ENCODE data around the gene MYBBP1A.

Gene MYBBP1A

GRCh38 chr17:4508207-4508606, 47.0 kb downstream of the MYBBP1A start:
- Mint-ChIP-seq H3K4me1 (peaks cover 36% of the 10 kb centered on the region), H3K27ac (ENCODE audit: low read depth) (peak overlapping the region; percentile 93), H3K27me3 (peaks cover 10% of the 10 kb centered on the region), H3K36me3 (ENCODE audit: insufficient read depth) (no peaks in the 10 kb centered on the region), H3K4me3 (no peak overlapping the region), H3K9me3 (no peaks in the 10 kb centered on the region)
- ATAC-seq (replicated peaks; ENCODE audit: extremely low read depth, poor library complexity, severe bottlenecking) (no peak), DNase-seq (ENCODE audit: low spot score in 2 of 2) (no peak)

GRCh38 chr17:4507361-4508111, 47.6 kb downstream of the MYBBP1A start:
- DNase-seq (ENCODE audit: low spot score in 2 of 2), result no peak
- Mint-ChIP-seq H3K4me1 (peaks cover 36% of the 10 kb centered on the region), H3K36me3 (ENCODE audit: insufficient read depth) (no peaks in the 10 kb centered on the region), H3K27ac (ENCODE audit: low read depth) (no peak overlapping the region), H3K9me3 (no peaks in the 10 kb centered on the region), H3K4me3 (no peak overlapping the region), H3K27me3 (peaks cover 16% of the 10 kb centered on the region)
- no peak for ATAC-seq (replicated peaks; ENCODE audit: extremely low read depth, poor library complexity, severe bottlenecking)

DNA sequence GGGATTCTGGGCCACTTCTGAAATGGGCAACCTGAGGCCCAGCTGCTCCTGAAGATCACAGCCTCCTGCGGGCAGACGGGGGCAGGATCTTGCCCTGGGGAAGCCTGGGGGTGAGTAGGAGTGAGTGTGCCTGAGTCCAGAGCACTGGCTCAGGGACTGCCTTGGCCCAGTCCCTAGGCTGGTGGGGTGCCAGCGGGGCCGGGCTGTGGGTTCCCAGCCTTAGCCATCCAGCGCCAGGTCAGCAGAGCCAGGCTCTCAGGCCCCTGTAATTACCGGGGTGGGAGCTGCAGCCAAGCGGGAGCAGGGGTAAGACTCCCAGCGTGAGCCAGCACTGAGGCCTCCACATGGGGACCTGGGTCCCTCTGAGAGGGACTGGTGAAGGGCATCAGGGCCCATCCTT, 48.3 kb downstream of the MYBBP1A start:
- Mint-ChIP-seq H3K36me3 (ENCODE audit: insufficient read depth) (no peaks in the 10 kb centered on the region), H3K27ac (ENCODE audit: low read depth) (no peak overlapping the region), H3K4me3 (no peak overlapping the region), H3K27me3 (peaks cover 19% of the 10 kb centered on the region), H3K9me3 (no peaks in the 10 kb centered on the region), H3K4me1 (peaks cover 36% of the 10 kb centered on the region)
- DNase-seq (ENCODE audit: low spot score in 2 of 2), result no peak
- ATAC-seq (replicated peaks; ENCODE audit: extremely low read depth, poor library complexity, severe bottlenecking), result no peak

DNA sequence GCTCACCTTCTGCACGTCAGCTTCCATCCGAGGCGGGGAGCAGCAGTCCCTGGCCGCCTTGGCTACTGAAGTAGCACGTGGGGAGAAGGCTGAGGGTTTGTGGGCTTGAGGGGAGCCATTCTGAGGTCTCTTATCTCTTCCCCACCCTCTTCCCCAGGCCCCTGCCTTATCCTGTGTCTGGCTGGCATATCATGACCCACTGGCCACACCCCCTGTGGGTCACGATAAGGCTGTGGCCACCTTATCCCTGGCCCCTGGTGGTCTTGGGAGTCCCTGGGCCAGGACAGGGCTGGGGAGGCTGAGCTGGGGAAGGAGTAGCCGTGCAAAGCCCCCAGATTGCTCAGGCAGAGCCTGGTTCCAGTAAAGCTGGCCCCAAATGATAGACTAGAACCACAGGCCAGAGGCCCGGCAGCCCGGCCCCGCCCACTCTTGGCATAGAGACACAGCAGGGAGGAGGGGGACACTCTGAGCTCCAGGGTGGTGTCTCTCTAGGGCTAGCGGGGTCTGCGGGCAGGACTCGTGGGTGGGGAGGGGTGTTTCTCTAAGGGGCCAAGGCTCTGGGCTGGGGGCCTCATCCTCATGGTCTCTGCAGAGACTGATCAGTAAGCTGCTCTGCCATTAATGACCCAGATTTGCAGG, 48.9 kb downstream of the MYBBP1A start:
- Mint-ChIP-seq H3K9me3 (no peaks in the 10 kb centered on the region), H3K27me3 (peaks cover 19% of the 10 kb centered on the region), H3K4me3 (no peak overlapping the region), H3K36me3 (ENCODE audit: insufficient read depth) (no peaks in the 10 kb centered on the region), H3K4me1 (peaks cover 36% of the 10 kb centered on the region), H3K27ac (ENCODE audit: low read depth) (no peak overlapping the region)
- no peak for ATAC-seq (replicated peaks; ENCODE audit: extremely low read depth, poor library complexity, severe bottlenecking)
- DNase-seq (ENCODE audit: low spot score in 2 of 2), result no peak

GRCh38 chr17:4505187-4505586, 50.0 kb downstream of the MYBBP1A start:
- no peak overlapping the region for H3K4me3 Mint-ChIP-seq
- H3K4me1 Mint-ChIP-seq, result peaks cover 42% of the 10 kb centered on the region
- peaks cover 25% of the 10 kb centered on the region for H3K27me3 Mint-ChIP-seq
- no peaks in the 10 kb centered on the region for H3K9me3 Mint-ChIP-seq
- no peaks in the 10 kb centered on the region for H3K36me3 Mint-ChIP-seq (ENCODE audit: insufficient read depth)
- no peak for DNase-seq (ENCODE audit: low spot score in 2 of 2)
- no peak overlapping the region for H3K27ac Mint-ChIP-seq (ENCODE audit: low read depth)
- no peak for ATAC-seq (replicated peaks; ENCODE audit: extremely low read depth, poor library complexity, severe bottlenecking)

DNA sequence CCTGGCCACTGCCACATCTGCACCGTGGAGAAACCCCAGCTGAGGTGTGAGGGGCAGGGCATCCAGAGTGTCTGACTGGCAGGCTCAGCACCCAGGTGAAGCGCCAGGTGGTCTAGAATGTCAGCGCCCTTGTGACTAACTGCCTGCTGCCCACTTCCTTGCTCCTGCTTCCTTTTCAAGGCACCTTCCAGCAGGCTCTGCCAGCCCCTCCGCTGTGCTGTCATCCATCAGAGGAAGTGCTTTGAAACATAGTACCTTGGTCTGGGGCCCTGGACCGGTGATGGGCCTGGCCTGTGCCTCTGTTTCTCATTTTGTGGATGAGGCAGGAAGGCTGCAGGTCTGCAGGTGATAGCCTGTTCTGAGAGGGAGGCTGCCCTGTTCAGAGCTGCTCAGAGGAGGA, 51.0 kb downstream of the MYBBP1A start:
- H3K4me3 Mint-ChIP-seq, result no peak overlapping the region
- ATAC-seq (replicated peaks; ENCODE audit: extremely low read depth, poor library complexity, severe bottlenecking) (no peak), DNase-seq (ENCODE audit: low spot score in 2 of 2) (no peak)
- no peaks in the 10 kb centered on the region for H3K9me3 Mint-ChIP-seq
- peaks cover 43% of the 10 kb centered on the region for H3K4me1 Mint-ChIP-seq
- no peaks in the 10 kb centered on the region for H3K36me3 Mint-ChIP-seq (ENCODE audit: insufficient read depth)
- no peak overlapping the region for H3K27ac Mint-ChIP-seq (ENCODE audit: low read depth)
- H3K27me3 Mint-ChIP-seq, result peaks cover 28% of the 10 kb centered on the region

GRCh38 chr17:4503283-4504025, 51.7 kb downstream of the MYBBP1A start:
- H3K27ac Mint-ChIP-seq (ENCODE audit: low read depth), result no peak overlapping the region
- H3K36me3 Mint-ChIP-seq (ENCODE audit: insufficient read depth), result no peaks in the 10 kb centered on the region
- no peak for DNase-seq (ENCODE audit: low spot score in 2 of 2)
- H3K9me3 Mint-ChIP-seq, result no peaks in the 10 kb centered on the region
- ATAC-seq (replicated peaks; ENCODE audit: extremely low read depth, poor library complexity, severe bottlenecking), result no peak
- peaks cover 35% of the 10 kb centered on the region for H3K4me1 Mint-ChIP-seq
- H3K27me3 Mint-ChIP-seq, result peaks cover 28% of the 10 kb centered on the region
- H3K4me3 Mint-ChIP-seq, result no peak overlapping the region

DNA sequence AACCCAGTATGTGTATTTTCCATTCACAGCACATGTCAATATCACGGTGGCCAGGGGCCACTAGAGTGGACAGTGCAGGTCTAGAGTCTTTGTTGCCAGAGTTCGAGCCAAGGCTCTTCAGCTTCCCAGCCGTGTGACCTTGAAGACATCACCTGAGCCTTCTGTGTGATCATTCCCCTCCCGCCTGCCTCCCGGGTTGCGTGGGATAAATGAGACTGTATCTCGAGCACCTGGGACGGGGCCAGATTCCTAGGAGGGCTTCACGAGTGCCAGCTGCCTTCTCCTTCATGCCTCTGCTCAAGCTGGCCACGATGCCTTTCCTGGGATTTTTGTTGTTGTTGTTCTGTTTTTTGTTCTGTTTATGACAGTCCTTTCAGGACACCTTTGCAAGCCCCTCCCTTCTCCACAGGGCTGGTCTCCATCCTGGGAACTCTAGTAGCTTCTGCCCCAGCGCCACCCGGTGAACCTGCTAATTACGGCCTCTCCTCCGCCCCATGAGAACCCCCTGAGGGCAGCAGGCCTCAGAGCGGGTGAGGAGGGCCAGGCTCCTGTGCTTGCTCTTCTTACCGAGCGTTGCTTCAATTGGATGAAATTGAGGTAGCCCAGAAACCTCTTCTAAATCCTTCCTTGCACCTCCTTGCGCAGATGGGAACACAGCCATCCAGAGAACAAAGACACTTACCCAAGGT, 52.6 kb downstream of the MYBBP1A start:
- no peaks in the 10 kb centered on the region for H3K9me3 Mint-ChIP-seq
- H3K4me1 Mint-ChIP-seq, result peaks cover 32% of the 10 kb centered on the region
- H3K27ac Mint-ChIP-seq (ENCODE audit: low read depth), result no peak overlapping the region
- H3K36me3 Mint-ChIP-seq (ENCODE audit: insufficient read depth), result no peaks in the 10 kb centered on the region
- ATAC-seq (replicated peaks; ENCODE audit: extremely low read depth, poor library complexity, severe bottlenecking), result no peak
- H3K27me3 Mint-ChIP-seq, result peaks cover 28% of the 10 kb centered on the region
- H3K4me3 Mint-ChIP-seq, result no peak overlapping the region
- no peak for DNase-seq (ENCODE audit: low spot score in 2 of 2)

DNA sequence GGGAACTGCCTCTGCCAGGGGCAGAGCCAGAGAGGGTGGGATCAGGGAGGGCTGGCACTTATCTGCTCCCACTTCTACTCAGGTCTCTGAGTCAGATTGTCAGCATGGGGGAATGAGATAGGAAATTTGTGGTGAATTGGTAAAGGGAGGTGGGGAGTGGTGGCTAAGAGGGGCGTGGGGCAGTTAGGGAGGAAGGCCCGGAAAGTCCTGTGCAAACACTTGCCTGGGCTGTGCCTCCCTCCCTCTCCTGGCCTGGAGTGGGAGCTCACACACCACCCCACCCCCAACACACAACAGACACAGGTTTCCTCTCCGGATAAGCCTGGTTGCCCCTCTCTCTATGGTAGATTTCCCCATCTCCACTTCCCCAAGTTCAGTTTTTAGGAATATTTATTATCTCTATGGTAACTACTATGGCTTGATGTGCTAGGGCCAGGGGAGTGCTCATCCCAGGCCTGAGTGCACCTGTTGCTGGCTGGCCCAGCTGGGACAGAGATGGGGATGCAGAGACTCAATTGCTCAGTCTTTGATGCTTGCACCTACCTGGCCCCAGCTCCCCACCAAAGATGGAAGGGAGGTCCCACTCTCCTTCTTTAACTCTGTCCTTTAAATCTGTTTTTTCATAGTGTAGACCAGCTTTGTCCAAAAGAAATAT, 53.8 kb downstream of the MYBBP1A start:
- Mint-ChIP-seq H3K4me1 (peaks cover 32% of the 10 kb centered on the region), H3K4me3 (peak overlapping the region; percentile 80), H3K27me3 (peaks cover 28% of the 10 kb centered on the region), H3K36me3 (ENCODE audit: insufficient read depth) (no peaks in the 10 kb centered on the region), H3K9me3 (no peaks in the 10 kb centered on the region), H3K27ac (ENCODE audit: low read depth) (no peak overlapping the region)
- DNase-seq (ENCODE audit: low spot score in 2 of 2) (no peak), ATAC-seq (replicated peaks; ENCODE audit: extremely low read depth, poor library complexity, severe bottlenecking) (no peak)

GRCh38 chr17:4500191-4500571, 55.0 kb downstream of the MYBBP1A start:
- no peak overlapping the region for H3K27ac Mint-ChIP-seq (ENCODE audit: low read depth)
- H3K27me3 Mint-ChIP-seq, result peaks cover 25% of the 10 kb centered on the region
- H3K4me3 Mint-ChIP-seq, result peak overlapping the region; percentile 80
- no peak for DNase-seq (ENCODE audit: low spot score in 2 of 2)
- peaks cover 31% of the 10 kb centered on the region for H3K4me1 Mint-ChIP-seq
- no peaks in the 10 kb centered on the region for H3K9me3 Mint-ChIP-seq
- H3K36me3 Mint-ChIP-seq (ENCODE audit: insufficient read depth), result no peaks in the 10 kb centered on the region
- ATAC-seq (replicated peaks; ENCODE audit: extremely low read depth, poor library complexity, severe bottlenecking), result no peak

- no peak overlapping the region for H3K27ac Mint-ChIP-seq (ENCODE audit: low read depth)
Measured at GRCh38 chr17:4499431-4500190, 55.6 kb downstream of the MYBBP1A start.

More at GRCh38 chr17:4499431-4500190, 55.6 kb downstream of the MYBBP1A start:
- Mint-ChIP-seq H3K9me3 (no peaks in the 10 kb centered on the region), H3K27me3 (peaks cover 19% of the 10 kb centered on the region), H3K4me3 (peak overlapping the region; percentile 80), H3K36me3 (ENCODE audit: insufficient read depth) (peaks cover 2% of the 10 kb centered on the region), H3K4me1 (peaks cover 25% of the 10 kb centered on the region)
- ATAC-seq (replicated peaks; ENCODE audit: extremely low read depth, poor library complexity, severe bottlenecking) (no peak), DNase-seq (ENCODE audit: low spot score in 2 of 2) (no peak)
